Measurements from ENCODE around the gene NCAN.

GRCh38 chr19:19211499-19212420 lies at the start of gene NCAN:
- no peak for TF ChIP-seq SMC3 (IDR thresholded peaks at IDR 0.05; ENCODE audit: low read depth, low read length)
- TF ChIP-seq, protein P1, sequence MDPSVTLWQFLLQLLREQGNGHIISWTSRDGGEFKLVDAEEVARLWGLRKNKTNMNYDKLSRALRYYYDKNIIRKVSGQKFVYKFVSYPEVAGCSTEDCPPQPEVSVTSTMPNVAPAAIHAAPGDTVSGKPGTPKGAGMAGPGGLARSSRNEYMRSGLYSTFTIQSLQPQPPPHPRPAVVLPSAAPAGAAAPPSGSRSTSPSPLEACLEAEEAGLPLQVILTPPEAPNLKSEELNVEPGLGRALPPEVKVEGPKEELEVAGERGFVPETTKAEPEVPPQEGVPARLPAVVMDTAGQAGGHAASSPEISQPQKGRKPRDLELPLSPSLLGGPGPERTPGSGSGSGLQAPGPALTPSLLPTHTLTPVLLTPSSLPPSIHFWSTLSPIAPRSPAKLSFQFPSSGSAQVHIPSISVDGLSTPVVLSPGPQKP (IDR thresholded peaks at IDR 0.05; ENCODE audit: borderline replicate concordance, low read depth, low read length) = no peak
- no peak for TF ChIP-seq CTCF (conservative IDR thresholded peaks at IDR 0.05; ENCODE audit: low read depth, low read length)
- TF ChIP-seq CHD1 (IDR thresholded peaks at IDR 0.05; ENCODE audit: low read depth, low read length) = no peak
- TF ChIP-seq POLR2A (IDR thresholded peaks at IDR 0.05; ENCODE audit: low read depth, low read length) = no peak
